T-helper 17 cell (primary cell): Measurements from ENCODE around the gene THADA. TPM values are rescaled to one million over a fixed set of nuclear protein-coding genes. Genes with fewer than 3 reads are reported as not detected.

Source experiments
- ATAC-seq: fragments of 150-1000 bp; cut with Tn5 transposase; 2 replicates; pipeline ENCODE4 v1.10.0; 2021; ENCODE audit warnings: mild to moderate bottlenecking, moderate library complexity
- DNase-seq, 3 donors: peaks; one replicate each; pipeline versions ENCODE4 v3.0.0 to v3.0.0-alpha.2; 2020 to 2021
- H3K9me3 ChIP-seq: one replicate; pipeline ENCODE4 v1.7.0; 2013; ENCODE audit warnings: low read length, mild to moderate bottlenecking; ENCODE audit not compliant: control insufficient read depth, poor library complexity, severe bottlenecking
- H3K27ac Mint-ChIP-seq: one replicate; pipeline ENCODE4 v1.8.0; 2022; ENCODE audit warnings: mild to moderate bottlenecking, moderate library complexity, mixed read lengths
- H3K27me3 Mint-ChIP-seq: one replicate; pipeline ENCODE4 v1.8.0; 2022; ENCODE audit warnings: mixed read lengths
- H3K36me3 Mint-ChIP-seq: one replicate; pipeline ENCODE4 v1.8.0; 2022; ENCODE audit warnings: low read depth, mixed read lengths
- H3K4me1 Mint-ChIP-seq: one replicate; pipeline ENCODE4 v1.8.0; 2022; ENCODE audit warnings: mild to moderate bottlenecking, mixed read lengths
- H3K4me3 Mint-ChIP-seq: one replicate; pipeline ENCODE4 v1.8.0; 2022; ENCODE audit warnings: mild to moderate bottlenecking, moderate library complexity, mixed read lengths
- total RNA-seq, 4 donors: library from RNA in 2 of 4; stranded (reverse) in 2 of 4; gene quantifications; one replicate each; pipeline ENCODE4 v1.2.3 and lab custom pipeline; 2022 to 2026

Gene THADA
- total RNA-seq, 2 donors from 2014 or later = 40.1 to 41.0 TPM

DNA sequence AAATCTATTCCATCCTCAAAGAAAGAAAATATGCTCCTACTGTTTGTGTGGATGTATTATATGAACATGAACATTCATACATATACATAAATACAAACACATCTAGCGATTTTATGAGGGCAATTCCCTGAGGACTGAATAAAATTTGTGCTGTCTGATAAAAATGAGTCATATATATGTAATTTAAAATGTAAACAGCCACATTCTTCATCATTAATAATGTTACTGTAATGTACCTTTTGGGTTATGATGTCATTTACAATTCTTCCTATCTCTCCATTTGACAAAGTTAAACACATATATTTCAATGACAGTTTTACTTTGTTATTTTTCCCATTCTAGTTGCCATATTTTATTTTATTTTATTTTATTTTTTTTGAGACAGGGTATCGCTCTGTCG is 278.2 kb downstream of the THADA start:
- peaks cover 4% of the 10 kb centered on the region for H3K4me1 Mint-ChIP-seq
- peaks cover 5% of the 10 kb centered on the region for H3K36me3 Mint-ChIP-seq
- no peak overlapping the region for H3K27ac Mint-ChIP-seq
- DNase-seq = no peak
- ATAC-seq = no peak
- no peak overlapping the region for H3K4me3 Mint-ChIP-seq
- H3K27me3 Mint-ChIP-seq = no peaks in the 10 kb centered on the region
- H3K9me3 ChIP-seq = no peaks in the 10 kb centered on the region

DNA sequence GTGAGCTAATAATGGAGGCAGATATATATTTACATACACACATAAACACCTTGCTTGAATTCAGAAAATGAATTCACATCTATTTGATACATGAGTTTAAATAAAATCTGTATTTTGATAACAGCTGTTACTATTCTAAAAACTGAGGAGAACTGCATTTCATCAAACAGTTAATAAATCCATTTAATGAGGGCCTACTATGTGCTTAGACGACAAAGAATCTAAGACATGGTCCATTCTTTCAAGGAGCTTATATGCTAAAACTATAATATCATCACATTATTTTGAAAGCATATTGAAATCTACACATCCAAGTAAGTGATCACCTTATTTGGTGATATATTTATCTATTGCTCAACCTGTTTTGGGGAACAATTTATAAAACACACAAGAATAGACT is 278.6 kb downstream of the THADA start:
- no peak overlapping the region for H3K4me3 Mint-ChIP-seq
- peaks cover 5% of the 10 kb centered on the region for H3K36me3 Mint-ChIP-seq
- H3K27ac Mint-ChIP-seq = no peak overlapping the region
- no peaks in the 10 kb centered on the region for H3K9me3 ChIP-seq
- no peaks in the 10 kb centered on the region for H3K27me3 Mint-ChIP-seq
- DNase-seq (no peak), ATAC-seq (no peak)
- peaks cover 6% of the 10 kb centered on the region for H3K4me1 Mint-ChIP-seq

DNA sequence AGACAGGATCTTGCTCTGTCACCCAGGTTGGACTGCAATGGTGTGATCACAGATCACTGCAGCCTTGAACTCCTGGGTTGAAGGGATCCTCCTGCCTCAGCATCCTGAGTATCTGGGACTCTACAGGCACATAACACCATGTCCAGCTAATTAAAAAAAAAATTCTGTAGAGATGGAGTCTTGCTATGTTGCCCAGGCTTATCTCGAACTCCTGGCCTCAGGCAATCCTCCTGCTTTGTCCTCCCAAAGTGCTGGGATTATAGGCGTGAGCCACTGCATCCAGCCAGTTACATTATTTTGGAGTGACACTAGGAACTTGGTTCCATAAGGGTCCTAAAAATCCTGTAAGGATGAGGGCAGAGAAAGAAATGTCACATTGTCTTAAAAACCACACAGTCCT is 280.4 kb downstream of the THADA start:
- peak overlapping the region; percentile 49 for H3K27ac Mint-ChIP-seq
- no peak for ATAC-seq
- no peaks in the 10 kb centered on the region for H3K27me3 Mint-ChIP-seq
- peaks cover 6% of the 10 kb centered on the region for H3K4me1 Mint-ChIP-seq
- no peak for DNase-seq
- peaks cover 2% of the 10 kb centered on the region for H3K36me3 Mint-ChIP-seq
- no peak overlapping the region for H3K4me3 Mint-ChIP-seq
- no peaks in the 10 kb centered on the region for H3K9me3 ChIP-seq

DNA sequence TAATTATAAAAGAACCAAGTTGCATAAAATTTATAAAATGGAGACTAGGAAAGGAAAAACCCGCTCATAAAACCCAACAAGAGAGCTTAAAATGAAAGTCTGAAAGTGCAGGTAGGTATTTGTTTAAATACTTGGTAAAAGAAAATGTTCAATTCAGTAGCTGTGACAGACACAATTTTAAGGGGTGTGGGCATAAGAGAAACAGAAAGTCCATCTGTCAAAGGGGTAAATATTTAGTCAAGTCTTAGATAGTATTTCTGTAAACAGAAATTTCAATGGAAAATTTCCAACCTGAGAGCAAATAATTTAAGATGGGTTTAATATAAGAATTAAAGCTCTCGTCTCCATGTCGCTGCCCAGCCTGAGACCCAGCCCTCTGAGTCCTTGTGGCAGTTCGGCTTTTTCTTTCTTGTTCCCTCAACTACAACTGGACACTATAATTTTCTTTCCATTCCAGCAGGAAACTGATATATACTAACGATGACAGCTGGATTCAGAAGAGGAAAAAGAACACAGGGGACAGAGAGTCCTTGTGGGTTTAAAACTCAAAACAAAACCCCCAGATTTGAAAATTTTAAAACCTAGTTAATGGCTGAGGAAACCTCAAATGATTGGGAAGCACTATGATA is 281.4 kb downstream of the THADA start:
- ATAC-seq (no peak), DNase-seq (no peak)
- Mint-ChIP-seq H3K4me3 (no peak overlapping the region), H3K27ac (no peak overlapping the region), H3K27me3 (no peaks in the 10 kb centered on the region), H3K36me3 (peaks cover 2% of the 10 kb centered on the region), H3K4me1 (peaks cover 8% of the 10 kb centered on the region)
- H3K9me3 ChIP-seq = no peaks in the 10 kb centered on the region

DNA sequence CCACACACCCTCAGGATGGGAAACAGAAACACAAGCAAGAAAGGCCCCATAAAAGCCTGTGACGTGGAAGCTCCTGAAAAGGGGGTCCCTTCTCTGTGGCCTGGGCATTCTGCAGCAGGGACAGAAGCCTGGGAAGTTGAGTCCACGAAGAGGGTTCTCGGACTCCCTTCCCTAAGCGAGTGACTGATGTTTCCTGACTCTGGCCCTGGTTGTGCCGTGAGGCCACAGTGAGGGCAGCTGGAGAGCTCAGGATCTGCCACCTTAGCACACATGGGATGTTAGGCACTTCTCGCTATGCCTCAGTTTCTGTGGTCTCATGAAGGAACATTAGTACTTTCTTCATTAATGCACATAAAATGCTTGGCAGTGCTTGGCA is 282.2 kb downstream of the THADA start:
- peaks cover 8% of the 10 kb centered on the region for H3K4me1 Mint-ChIP-seq
- ATAC-seq (no peak), DNase-seq (no peak)
- peaks cover 4% of the 10 kb centered on the region for H3K36me3 Mint-ChIP-seq
- no peak overlapping the region for H3K27ac Mint-ChIP-seq
- no peaks in the 10 kb centered on the region for H3K9me3 ChIP-seq
- H3K4me3 Mint-ChIP-seq = no peak overlapping the region
- no peaks in the 10 kb centered on the region for H3K27me3 Mint-ChIP-seq

DNA sequence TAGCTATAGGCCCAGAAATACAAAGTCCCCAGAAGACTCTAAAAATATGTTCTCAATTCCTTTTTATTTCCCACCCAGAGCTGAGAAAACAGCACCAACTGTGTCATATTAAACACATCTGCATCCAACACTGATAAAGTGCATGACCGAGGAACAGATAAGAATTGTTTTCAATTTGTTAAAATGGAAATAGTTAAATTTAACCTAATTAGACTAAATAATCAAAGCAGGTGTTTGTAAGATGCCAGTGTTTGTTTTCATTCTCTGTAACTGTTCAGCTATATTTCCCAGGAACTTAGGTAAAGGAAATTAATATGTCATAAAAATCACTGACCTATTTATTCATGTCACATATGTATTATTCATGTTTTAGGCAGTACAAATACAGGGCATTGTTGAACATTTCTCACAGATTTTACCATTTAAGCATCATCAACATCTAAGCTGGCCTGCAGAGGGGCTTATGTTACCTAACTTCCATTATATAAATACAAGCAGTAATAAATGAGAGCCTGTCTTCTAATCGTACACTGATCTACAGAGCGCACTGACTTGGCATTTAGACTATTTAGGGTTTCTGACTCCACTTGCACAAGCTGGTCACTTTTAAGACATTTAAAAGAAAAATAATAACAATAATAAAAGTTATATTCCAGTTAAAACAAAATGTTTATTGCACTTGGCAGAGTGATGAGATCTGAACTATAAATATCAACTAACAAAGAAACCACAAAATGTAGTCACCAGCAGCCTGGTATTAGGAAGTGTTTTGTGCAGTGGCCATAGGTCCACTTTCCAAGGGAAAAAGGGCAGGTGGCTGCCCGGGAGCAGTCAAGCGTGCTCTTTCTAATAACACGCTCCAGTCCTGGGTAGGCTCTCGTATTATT is 282.8 kb downstream of the THADA start:
- no peaks in the 10 kb centered on the region for H3K9me3 ChIP-seq
- Mint-ChIP-seq H3K36me3 (peaks cover 6% of the 10 kb centered on the region), H3K4me3 (no peak overlapping the region), H3K27ac (no peak overlapping the region), H3K4me1 (peaks cover 10% of the 10 kb centered on the region), H3K27me3 (no peaks in the 10 kb centered on the region)
- no peak for ATAC-seq
- no peak for DNase-seq

DNA sequence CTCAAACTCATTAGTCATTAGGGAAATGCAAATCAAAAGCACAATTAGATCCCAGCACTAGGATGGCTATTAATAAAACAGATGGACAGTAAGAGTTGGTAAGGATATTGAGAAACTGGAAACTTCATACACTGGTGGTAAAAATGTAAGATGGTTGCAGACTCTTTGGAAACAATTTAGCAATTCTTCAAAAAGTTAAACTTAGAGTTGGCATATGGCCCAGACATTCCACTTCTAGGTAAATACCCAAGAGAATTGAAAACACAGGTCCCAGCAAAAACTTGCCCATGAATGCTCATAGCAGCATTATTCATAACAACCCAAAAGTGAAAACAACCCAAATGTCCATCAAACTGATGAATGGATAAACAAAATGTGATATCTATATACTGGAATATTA is 284.6 kb downstream of the THADA start:
- Mint-ChIP-seq H3K36me3 (peaks cover 6% of the 10 kb centered on the region), H3K4me1 (peaks cover 10% of the 10 kb centered on the region), H3K4me3 (no peak overlapping the region), H3K27me3 (no peaks in the 10 kb centered on the region), H3K27ac (no peak overlapping the region)
- no peaks in the 10 kb centered on the region for H3K9me3 ChIP-seq
- ATAC-seq (no peak), DNase-seq (no peak)

DNA sequence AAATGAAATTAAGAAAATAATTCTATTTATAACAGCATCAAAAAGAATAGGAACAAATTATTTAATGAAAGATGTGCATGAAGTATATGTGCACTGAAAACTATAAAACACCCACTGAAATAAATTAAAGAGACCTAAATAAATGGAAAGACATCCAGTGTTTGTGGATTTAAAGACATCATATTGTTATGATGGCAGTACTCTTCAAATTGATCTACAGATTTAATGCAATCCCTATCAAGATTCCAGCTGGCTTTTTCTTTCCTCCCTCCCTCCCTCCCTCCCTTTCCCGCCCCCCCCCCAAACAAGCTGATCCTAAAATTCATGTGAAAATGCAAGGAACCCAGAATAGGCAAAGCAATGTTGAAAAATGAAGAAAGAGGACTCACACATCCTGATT is 285.9 kb downstream of the THADA start:
- no peak for ATAC-seq
- Mint-ChIP-seq H3K4me1 (peaks cover 11% of the 10 kb centered on the region), H3K36me3 (peaks cover 6% of the 10 kb centered on the region)

DNA sequence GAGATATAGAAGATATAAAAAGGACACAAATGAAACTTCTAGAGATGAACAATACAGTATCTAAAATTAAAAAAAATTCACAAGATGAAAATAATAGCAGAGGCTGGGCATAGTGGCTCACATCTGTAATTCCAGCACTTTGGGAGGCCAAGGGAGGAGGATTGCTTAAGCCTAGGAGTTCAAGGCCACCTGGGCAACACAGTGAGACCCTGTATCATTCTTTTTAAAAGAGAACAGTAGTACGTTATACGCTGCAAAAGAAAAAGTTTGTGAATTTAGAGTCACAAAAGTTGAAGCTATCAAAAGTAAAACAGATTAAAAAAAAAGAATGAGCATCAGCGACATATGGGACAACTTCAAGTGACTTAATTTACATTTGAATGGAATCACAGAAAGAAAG is 287.9 kb downstream of the THADA start:
- no peaks in the 10 kb centered on the region for H3K9me3 ChIP-seq
- peaks cover 6% of the 10 kb centered on the region for H3K36me3 Mint-ChIP-seq
- H3K27ac Mint-ChIP-seq = no peak overlapping the region
- no peak overlapping the region for H3K4me3 Mint-ChIP-seq
- DNase-seq (no peak), ATAC-seq (no peak)
- H3K4me1 Mint-ChIP-seq = peaks cover 11% of the 10 kb centered on the region
- H3K27me3 Mint-ChIP-seq = no peaks in the 10 kb centered on the region

More for the DNA sequence above, 285.9 kb downstream of the THADA start:
- H3K27me3 Mint-ChIP-seq = no peaks in the 10 kb centered on the region
- H3K9me3 ChIP-seq = no peaks in the 10 kb centered on the region
- H3K27ac Mint-ChIP-seq = no peak overlapping the region
- no peak overlapping the region for H3K4me3 Mint-ChIP-seq
- DNase-seq = no peak

DNA sequence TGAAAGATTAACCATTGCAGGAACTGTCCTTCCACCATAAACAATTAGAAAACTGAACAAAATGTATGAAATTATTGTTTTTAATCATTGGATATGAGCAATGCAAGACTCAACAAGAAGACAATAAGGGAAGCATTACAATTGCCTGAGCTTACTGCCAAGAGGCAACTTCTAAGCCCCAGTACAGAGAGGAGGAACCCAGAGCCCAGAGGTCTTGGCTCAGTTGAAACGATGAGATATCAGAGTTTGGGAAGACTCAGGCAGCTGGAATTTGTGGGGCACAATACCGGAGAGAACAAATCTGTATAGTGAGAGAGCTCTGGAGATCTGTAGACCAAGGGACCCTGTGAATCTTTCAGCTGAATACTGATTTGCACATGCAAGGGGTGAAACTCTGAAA is 288.8 kb downstream of the THADA start:
- no peaks in the 10 kb centered on the region for H3K27me3 Mint-ChIP-seq
- DNase-seq = no peak
- H3K36me3 Mint-ChIP-seq = peaks cover 6% of the 10 kb centered on the region
- ATAC-seq = no peak
- peaks cover 9% of the 10 kb centered on the region for H3K4me1 Mint-ChIP-seq
- no peaks in the 10 kb centered on the region for H3K9me3 ChIP-seq
- H3K27ac Mint-ChIP-seq = no peak overlapping the region
- H3K4me3 Mint-ChIP-seq = no peak overlapping the region

DNA sequence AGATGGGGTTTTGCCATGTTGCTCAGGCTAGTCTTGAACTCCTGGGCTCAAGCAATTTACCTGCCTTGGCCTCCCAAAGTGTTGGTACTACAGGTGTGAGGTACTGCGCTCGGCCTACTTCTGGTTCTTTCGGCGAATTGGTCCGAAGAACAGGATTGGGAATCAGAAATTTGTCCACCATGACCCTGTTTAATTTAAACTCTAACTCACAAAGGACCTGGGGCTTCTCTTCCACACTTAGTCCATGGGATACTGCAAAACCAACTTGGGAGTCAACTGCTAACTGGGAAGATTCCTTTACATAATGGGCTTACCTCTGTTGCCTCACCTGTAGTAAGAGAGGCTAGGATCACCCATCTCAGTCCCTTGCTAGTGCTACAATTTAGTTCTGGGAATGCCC is 289.6 kb downstream of the THADA start:
- no peaks in the 10 kb centered on the region for H3K9me3 ChIP-seq
- DNase-seq (no peak), ATAC-seq (no peak)
- no peak overlapping the region for H3K4me3 Mint-ChIP-seq
- no peaks in the 10 kb centered on the region for H3K27me3 Mint-ChIP-seq
- H3K27ac Mint-ChIP-seq = no peak overlapping the region
- H3K4me1 Mint-ChIP-seq = peaks cover 9% of the 10 kb centered on the region
- peaks cover 6% of the 10 kb centered on the region for H3K36me3 Mint-ChIP-seq

DNA sequence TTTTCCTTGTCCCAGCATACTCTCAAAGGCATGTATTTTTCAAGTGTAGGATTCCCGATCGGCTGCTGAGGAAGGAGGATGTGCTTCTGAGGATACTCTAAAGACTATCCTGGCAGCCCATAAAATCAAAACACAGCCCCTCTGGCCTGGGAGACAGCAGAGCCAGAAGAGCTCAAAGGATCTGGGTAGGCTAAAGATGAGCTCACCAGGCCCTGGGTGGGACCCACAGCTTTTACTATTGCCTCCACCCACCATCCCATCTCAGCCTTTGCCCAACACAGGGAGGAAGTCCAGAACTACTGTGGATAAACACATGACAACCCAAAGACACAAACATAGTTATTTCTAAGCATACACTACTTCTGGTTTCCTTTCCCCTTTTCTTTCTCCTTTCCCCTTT is 290.3 kb downstream of the THADA start:
- ATAC-seq (no peak), DNase-seq (no peak)
- Mint-ChIP-seq H3K4me3 (no peak overlapping the region), H3K4me1 (peaks cover 9% of the 10 kb centered on the region), H3K36me3 (peaks cover 6% of the 10 kb centered on the region), H3K27ac (no peak overlapping the region), H3K27me3 (no peaks in the 10 kb centered on the region)
- H3K9me3 ChIP-seq = no peaks in the 10 kb centered on the region

DNA sequence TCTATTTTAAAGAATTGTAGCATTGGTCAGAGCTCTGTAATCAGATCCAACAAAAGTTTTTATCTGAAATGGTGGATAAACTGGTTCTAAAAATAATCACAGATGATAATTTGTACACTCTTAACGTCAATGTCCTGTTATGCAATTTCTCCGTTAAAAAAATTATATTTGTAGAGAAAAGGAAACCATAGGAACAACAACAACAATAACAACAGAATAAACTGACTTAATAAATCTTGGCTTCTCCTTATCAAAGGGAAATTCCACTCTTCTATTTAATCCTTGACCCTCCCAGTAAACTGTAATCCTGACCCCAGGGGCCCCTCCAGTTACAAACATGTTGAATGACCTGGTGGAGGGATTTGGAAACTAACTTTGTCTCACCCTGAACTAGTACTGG is 290.8 kb downstream of the THADA start:
- ATAC-seq (no peak), DNase-seq (no peak)
- H3K4me3 Mint-ChIP-seq = no peak overlapping the region
- H3K27me3 Mint-ChIP-seq = no peaks in the 10 kb centered on the region
- H3K36me3 Mint-ChIP-seq = peaks cover 8% of the 10 kb centered on the region
- H3K27ac Mint-ChIP-seq = no peak overlapping the region
- no peaks in the 10 kb centered on the region for H3K9me3 ChIP-seq
- H3K4me1 Mint-ChIP-seq = peaks cover 9% of the 10 kb centered on the region

DNA sequence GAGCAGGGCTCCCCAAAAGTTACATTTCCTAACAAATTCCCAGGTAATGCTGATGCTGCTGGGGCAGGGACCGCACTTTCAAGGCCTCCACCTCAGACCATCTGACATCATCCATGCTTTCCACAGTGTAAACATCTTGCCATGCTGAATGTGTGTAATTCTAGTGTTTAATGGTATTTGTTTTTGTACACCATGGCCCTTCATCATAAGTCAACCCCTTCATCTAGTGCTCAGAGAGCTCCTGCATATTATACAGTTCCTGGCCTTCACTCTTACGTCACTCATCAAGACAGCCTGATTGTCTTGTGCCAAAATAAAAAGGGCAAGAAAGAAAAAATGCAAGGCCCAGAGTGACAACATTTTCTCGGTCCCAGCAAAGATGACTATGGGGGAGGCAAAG is 291.9 kb downstream of the THADA start:
- no peak for ATAC-seq
- H3K36me3 Mint-ChIP-seq = peaks cover 6% of the 10 kb centered on the region
- DNase-seq = no peak
- no peaks in the 10 kb centered on the region for H3K27me3 Mint-ChIP-seq
- H3K27ac Mint-ChIP-seq = no peak overlapping the region
- H3K4me1 Mint-ChIP-seq = peaks cover 9% of the 10 kb centered on the region
- H3K9me3 ChIP-seq = no peaks in the 10 kb centered on the region
- no peak overlapping the region for H3K4me3 Mint-ChIP-seq
